ENCODE measurements around the gene CEP85L.

DNA sequence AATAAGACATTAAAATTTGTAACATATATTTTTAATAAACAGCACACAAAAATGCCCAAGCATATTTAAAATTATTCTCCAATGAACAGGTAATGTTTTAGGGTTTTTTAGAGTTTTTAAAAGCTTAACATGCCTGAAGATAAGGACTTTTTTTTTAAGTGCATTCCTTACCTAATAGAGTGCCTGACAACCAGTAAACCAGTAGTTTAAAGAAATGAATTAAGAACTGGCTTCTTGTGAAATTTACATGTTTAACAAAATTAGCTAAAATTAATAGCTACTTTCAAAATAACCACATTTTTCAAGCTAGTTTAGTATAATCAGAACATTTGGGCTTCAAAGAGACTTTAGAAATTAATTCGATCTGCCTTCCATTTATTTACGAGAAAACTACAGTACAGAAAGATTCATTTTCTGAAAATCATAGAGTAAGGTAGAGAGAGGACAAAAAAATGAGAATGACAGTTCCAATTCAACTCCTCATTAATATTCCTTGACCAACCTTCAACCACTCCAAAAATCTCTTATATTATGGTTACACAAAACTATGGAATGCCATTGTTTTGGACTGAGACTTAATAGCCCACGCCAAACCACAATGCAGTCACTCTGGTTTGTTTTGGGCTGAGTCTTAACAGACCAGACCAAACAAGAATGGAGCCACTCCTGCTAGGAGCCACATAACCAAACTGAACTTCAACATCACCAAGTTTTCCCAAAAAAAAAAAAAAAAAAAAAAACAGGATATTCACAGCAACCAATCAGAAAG is 109.0 kb downstream of the CEP85L start:
- TF ChIP-seq TAF1 (IDR thresholded peaks at IDR 0.05; ENCODE audit: borderline replicate concordance, low read depth, low read length) (no peak), POLR2A (IDR thresholded peaks at IDR 0.05; ENCODE audit: low read depth, low read length) (no peak), POLR2AphosphoS5 (IDR thresholded peaks at IDR 0.05; ENCODE audit: low read depth, low read length) (no peak)
